ENCODE data around the gene ZNF492.
"Not testable (repeated sequence)": the region's sequence is repeated elsewhere in the genome, so short reads cannot be mapped to it uniquely, and the experiment has no call there.

Gene ZNF492
- 0.80 to 3.4 (median 1.4) reads per million in 4 donors for total RNA-seq

- DNase-seq, result peak in 4 of 5 donors; percentile 52 to 77 (median 59)
Measured at GRCh38 chr19:22633706-22634449, at the start of gene ZNF492. ZNF492 (plus strand) TSS chr19:22634324; CDS start chr19:22653400, 19,076 bp downstream.

- no peak for DNase-seq
Measured at GRCh38 chr19:22595422-22595821, 38.7 kb upstream of the ZNF492 start.

GRCh38 chr19:22595918-22596341 is 38.2 kb upstream of the ZNF492 start:
- DNase-seq, result no peak

GRCh38 chr19:22600690-22601648 is 33.2 kb upstream of the ZNF492 start:
- no peak for DNase-seq

GRCh38 chr19:22601906-22602630 is 32.1 kb upstream of the ZNF492 start:
- no peak for DNase-seq

- DNase-seq, result no peak
Measured at GRCh38 chr19:22602631-22603272, 31.4 kb upstream of the ZNF492 start.

GRCh38 chr19:22603518-22604440 is 30.3 kb upstream of the ZNF492 start:
- DNase-seq, result no peak

- no peak for DNase-seq
Measured at GRCh38 chr19:22604571-22605274, 29.4 kb upstream of the ZNF492 start.

- DNase-seq, result no peak
Measured at GRCh38 chr19:22605275-22606211, 28.6 kb upstream of the ZNF492 start.

GRCh38 chr19:22606212-22606553 is 27.9 kb upstream of the ZNF492 start:
- no peak for DNase-seq

GRCh38 chr19:22606954-22607652 is 27.0 kb upstream of the ZNF492 start:
- DNase-seq, result no peak

GRCh38 chr19:22607653-22608430 is 26.3 kb upstream of the ZNF492 start:
- no peak for DNase-seq

- no peak for DNase-seq
Measured at GRCh38 chr19:22608441-22608840, 25.7 kb upstream of the ZNF492 start.

GRCh38 chr19:22609630-22610029 is 24.5 kb upstream of the ZNF492 start:
- no peak for DNase-seq

- no peak for DNase-seq
Measured at GRCh38 chr19:22610121-22610520, 24.0 kb upstream of the ZNF492 start.

GRCh38 chr19:22612316-22612715 is 21.8 kb upstream of the ZNF492 start:
- DNase-seq, result no peak

GRCh38 chr19:22616659-22617058 is 17.5 kb upstream of the ZNF492 start:
- no peak for DNase-seq

- not testable (repeated sequence) for DNase-seq
Measured at GRCh38 chr19:22617181-22617580, 16.9 kb upstream of the ZNF492 start.

Measured in T-helper 1 cell (primary cell).